ENCODE measurements around the gene CYFIP1. TPM values are rescaled to one million over a fixed set of nuclear protein-coding genes. Genes with fewer than 3 reads are reported as not detected.
"Not testable (repeated sequence)": the region's sequence is repeated elsewhere in the genome, so short reads cannot be mapped to it uniquely, and the experiment has no call there.

Gene CYFIP1
- 100 to 1,000 TPM; 139 to 210 (median 143) TPM for total RNA-seq
- long read RNA-seq, donor 1, full-length matches to known transcripts: 64 of 145 reads
- long read RNA-seq, donor 1, partial matches to known transcripts: 39 of 145 reads
- long read RNA-seq, donor 1, other reads (novel, unspliced or antisense): 42 of 145 reads
- long read RNA-seq, donor 2, full-length matches to known transcripts: 4 of 31 reads
- long read RNA-seq, donor 2, partial matches to known transcripts: 15 of 31 reads
- long read RNA-seq, donor 2, other reads (novel, unspliced or antisense): 12 of 31 reads

DNA sequence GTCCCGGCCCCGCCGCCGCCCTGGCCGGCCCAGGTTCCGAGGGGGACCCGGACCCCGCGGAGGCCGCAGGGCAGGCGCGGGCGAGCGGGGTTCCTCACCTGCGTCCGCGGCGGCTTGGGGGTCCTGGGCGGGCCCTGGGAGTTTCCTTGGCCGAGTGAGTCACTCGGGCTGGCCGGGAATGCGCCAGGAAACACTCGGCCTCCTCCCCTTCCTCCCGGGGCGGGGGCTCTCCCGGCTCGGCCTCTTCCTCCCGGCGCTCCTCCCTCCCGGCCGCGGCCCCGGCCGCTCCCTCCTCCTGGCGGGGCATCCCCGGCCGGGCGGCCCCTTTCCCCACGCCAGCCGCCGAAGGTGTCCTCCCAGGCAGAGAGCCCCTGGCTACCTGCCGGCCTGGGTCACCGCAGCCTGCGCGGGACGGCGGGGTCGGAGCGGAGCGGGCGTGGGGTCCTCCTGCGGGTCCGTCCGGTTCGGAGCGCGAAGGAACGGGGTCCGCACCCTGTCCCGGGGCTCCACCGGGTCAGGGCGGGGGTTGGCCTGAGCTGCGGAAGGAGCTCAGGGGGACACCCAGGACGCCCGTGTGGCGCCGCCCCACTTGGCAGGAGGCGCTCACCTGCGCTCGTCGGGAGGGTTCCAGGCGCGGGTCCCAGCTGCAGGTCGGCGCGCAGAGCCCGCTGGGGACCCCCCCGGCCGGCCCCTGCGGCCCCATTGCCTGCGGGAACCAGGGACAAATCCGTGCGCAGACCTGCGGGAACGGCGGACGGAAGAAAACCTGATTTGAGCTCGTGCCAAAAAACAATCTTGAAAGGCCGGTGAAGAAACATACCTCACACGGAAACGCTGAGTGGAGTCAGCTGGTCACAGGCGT lies at the start of gene CYFIP1:
Gene CYFIP1 (minus strand): TSS at position 180 of the 862 bp plus-strand sequence. CDS start 33,083 bp downstream, outside the sequence.
- ATAC-seq (peak; percentile 97), DNase-seq (peak; percentile 88 to 92 (median 92))
- no peaks in the 10 kb centered on the region for H3K9me3 ChIP-seq
- no peak for TF ChIP-seq CTCF (IDR thresholded peaks at IDR 0.05)
- no peaks in the 10 kb centered on the region for H3K36me3 ChIP-seq (ENCODE audit: low read depth)
- H3K4me1 ChIP-seq (ENCODE audit: low read depth): peaks cover 9% of the 10 kb centered on the region
- peak within 1 kb of the TSS; percentile 78 for H3K4me3 ChIP-seq
- intact Hi-C loops (cut with DNase I, micrococcal nuclease): no loop called here

DNA sequence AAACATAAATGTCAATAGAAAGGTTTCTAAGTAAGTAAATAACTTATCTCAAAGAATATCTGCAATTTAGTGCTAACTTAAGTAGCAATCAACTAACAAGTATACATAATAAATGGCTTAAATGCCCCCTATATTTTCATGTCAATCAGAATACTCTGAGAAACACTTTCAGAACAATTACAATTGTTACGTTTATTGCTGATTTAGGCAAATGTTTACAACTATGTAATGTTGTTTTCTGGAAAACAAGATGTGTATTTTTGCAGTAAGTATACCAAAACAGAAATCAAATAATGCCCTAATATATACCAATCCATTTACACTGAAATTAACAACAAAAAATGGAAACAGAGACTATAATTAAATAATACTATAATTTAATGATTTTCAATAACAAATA lies 46.0 kb upstream of the CYFIP1 start:
- intact Hi-C loops (cut with DNase I, micrococcal nuclease): no loop called here
- no peak for ATAC-seq
- TF ChIP-seq CTCF (IDR thresholded peaks at IDR 0.05): no peak
- no peak for DNase-seq
- Histone ChIP-seq H3K9me3 (no peaks in the 10 kb centered on the region), H3K4me1 (ENCODE audit: low read depth) (no peaks in the 10 kb centered on the region), H3K36me3 (ENCODE audit: low read depth) (peaks cover 9% of the 10 kb centered on the region), H3K4me3 (no peak overlapping the region)

- Histone ChIP-seq H3K9me3 (no peaks in the 10 kb centered on the region), H3K36me3 (ENCODE audit: low read depth) (peaks cover 20% of the 10 kb centered on the region), H3K4me1 (ENCODE audit: low read depth) (no peaks in the 10 kb centered on the region), H3K4me3 (no peak overlapping the region)
- DNase-seq: no peak
- intact Hi-C loops (cut with DNase I, micrococcal nuclease): no loop called here
- TF ChIP-seq CTCF (IDR thresholded peaks at IDR 0.05): no peak
- ATAC-seq: no peak
These were observed 42.0 kb upstream of the CYFIP1 start for GRCh38 chr15:23022156-23022555.

DNA sequence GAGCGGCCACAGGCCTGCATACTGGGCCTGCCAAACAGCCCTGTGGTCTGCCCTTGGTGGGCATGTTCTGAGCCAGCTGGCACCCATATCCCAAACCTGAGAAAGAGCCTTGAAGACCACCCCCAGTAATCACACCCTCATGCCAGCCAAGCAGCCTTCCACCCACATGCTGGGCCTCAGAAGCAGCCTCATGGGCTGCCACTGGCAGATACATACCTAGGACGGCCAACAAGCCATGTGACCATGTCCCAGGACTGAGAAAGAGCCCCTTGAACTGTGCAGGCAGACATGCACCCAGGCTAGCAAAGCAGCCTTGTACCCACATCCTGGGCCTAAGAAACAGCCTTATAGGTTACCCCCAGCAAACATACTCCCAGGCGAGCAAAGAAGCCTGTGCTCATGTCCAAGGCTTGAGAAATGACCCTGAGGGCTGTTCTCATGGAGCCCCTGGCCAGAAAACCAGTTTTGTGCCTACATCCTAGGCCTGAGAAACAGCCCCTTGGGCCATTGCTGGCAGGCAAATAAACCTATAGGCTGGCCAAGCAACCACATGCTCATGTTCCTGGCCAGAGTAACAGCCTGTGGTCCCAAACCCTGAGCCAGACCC lies 34.3 kb upstream of the CYFIP1 start:
- Histone ChIP-seq H3K9me3 (no peaks in the 10 kb centered on the region), H3K36me3 (ENCODE audit: low read depth) (peaks cover 1% of the 10 kb centered on the region), H3K4me3 (no peak overlapping the region), H3K4me1 (ENCODE audit: low read depth) (no peaks in the 10 kb centered on the region)
- no peak for TF ChIP-seq CTCF (IDR thresholded peaks at IDR 0.05)
- DNase-seq: no peak
- no peak for ATAC-seq
- intact Hi-C loops (cut with DNase I, micrococcal nuclease): no loop called here

DNA sequence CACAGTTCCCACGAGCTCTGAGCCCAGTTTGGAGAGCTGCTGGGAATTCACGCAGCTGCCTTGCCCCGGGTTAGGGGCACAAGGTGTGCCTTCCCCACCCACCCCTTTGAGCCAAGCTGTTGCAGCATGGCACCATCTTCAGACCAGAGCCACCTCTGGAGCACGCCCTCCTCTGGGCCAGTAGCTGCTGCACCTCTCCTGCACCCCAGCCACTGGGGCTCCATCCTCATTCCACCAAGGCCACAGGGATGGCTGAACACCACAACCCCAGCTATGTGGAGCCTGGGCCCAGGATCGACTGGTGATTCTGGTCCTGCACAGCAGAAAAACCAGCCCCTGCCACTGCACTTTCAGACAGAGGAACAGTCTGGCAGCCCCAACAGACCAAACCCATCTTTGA lies 33.5 kb upstream of the CYFIP1 start:
- ATAC-seq: no peak

DNA sequence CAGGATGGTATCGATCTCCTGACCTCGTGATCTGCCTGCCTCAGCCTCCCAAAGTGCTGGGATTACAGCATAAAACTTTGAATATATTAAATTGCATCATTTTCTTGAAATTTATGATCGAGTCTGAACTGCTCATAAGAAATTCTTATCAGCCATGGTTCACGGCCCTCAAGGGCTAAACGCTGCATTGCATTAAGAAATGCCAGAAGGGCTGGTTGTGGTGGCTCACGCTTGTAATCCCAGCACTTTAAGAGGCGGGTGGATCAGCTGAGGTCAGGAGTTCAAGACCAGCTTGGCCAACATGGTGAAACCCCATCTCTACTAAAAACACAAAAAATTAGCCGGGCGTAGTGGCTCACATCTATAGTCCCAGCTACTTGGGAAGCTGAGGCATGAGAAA lies 32.4 kb upstream of the CYFIP1 start:
- H3K4me1 ChIP-seq (ENCODE audit: low read depth); intact Hi-C loops (cut with DNase I, micrococcal nuclease); H3K9me3 ChIP-seq; ATAC-seq; DNase-seq; H3K4me3 ChIP-seq: not testable (repeated sequence)
- peaks cover 11% of the 10 kb centered on the region for H3K36me3 ChIP-seq (ENCODE audit: low read depth)

More for the DNA sequence above, 33.5 kb upstream of the CYFIP1 start:
- intact Hi-C loops (cut with DNase I, micrococcal nuclease): no loop called here
- DNase-seq: no peak
- Histone ChIP-seq H3K36me3 (ENCODE audit: low read depth) (peaks cover under 1% of the 10 kb centered on the region), H3K9me3 (no peaks in the 10 kb centered on the region), H3K4me3 (no peak overlapping the region), H3K4me1 (ENCODE audit: low read depth) (no peaks in the 10 kb centered on the region)
- TF ChIP-seq CTCF (IDR thresholded peaks at IDR 0.05): no peak

All from mucosa of descending colon (tissue), 3 donors.